Activated T-helper 1 cell treated with Interleukin-2 at 50 U/mL for 16 hours (primary cell): ENCODE measurements around the gene FGF12.

Experiments used
- DNase-seq: peaks from one replicate; pipeline ENCODE4 v3.0.0-alpha.2; 2020; ENCODE audit warnings: low read depth

Gene FGF12

DNA sequence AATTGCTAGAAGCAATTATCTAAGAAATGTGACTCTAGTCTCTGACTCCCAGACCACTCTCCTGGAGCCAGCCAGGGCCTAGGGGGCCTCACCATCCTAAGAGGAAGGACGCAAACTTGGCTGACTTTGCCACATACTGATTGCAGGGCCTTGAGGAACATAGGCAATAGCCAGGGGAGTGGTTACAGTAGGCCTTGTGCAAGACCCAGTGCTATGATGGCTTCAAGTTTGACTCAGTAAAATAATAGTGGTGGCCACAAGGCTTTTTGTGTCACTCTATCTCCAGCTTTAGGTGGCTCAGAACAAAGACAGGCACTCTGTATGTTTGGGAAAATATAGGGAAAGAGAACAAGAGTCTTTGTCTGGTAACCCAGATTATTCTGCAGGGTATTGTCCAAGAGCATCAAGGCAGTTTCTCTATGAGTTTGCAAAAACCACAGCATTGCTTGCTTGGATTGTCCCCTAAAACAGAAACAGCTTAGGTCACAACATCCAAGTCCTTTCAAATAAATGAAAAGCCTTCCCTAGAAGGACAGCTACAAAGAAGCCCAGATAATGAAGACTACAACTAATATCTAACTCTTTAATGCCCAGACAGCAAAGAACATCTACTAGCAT is 634.8 kb downstream of the FGF12 start:
- DNase-seq: no peak

DNA sequence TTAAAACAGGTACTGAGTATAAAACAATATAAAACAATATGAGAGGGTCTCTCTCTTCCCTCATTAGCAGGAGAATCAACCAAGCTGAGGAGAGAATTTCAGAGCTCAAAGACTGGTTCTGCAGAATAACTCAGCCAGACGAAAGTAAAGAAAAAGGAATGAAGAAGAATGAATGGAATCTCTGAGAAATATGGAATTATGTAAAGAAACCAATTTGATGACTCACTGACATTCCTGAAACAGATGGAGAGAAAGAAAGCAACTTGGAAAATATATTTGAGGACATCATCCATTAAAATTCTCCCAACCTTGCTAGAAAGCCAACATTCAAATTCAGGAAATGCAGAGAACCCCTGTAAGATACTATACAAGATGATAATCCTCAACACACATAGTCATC is 635.5 kb downstream of the FGF12 start:
- DNase-seq: no peak

DNA sequence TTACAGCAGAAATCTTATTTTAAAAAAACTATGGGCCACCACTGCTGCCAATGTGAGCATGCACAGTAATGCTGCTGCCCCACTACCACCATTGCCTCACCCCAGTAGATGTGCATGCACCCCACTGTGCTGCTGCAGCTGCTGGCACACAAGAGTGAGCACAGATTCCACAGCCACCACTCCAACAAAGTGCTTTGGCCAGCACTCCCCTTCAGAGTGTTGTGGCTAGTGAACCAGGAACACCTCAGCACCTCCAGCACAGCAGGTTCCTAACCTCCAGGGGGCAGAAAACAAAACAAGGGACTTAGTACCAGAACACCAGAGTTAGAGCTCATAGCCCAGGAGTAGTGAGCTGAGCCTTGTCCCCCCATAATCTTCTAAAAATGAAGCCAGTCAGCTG is 636.8 kb downstream of the FGF12 start:
- no peak for DNase-seq
